ENCODE measurements around the gene EDARADD.

DNA sequence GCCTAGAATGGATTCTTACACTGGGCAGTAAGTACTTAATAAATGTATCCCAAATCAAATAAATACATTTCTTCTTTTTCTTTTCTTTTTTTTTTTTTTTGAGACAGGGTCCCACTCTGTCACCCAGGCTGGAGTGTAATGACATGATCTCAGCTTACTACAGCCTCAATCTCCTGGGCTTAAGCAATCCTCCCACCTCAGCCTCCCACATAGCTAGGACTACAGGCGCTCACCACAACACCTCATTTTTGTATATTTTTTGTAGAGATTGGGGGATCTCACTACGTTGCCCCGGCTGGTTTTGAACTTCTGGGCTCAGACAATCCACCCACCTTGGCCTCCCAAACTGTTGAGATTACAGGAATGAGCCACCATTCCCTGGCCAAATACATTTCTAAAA, 66.0 kb downstream of the EDARADD start:
- TF ChIP-seq EZH2 (IDR thresholded peaks at IDR 0.05; ENCODE audit: low read length, unreplicated experiment) = no peak
- TF ChIP-seq CTCF (conservative IDR thresholded peaks at IDR 0.05; ENCODE audit: low read depth, low read length) = no peak

Measured in PC-3 (cell line).